K562 (cell line): ENCODE data around the gene VSIG10L. TPM values are rescaled to one million over a fixed set of nuclear protein-coding genes. Genes with fewer than 3 reads are reported as not detected.

ENCODE experiments used
- ATAC-seq: fragments of 200-7000 bp; cut with Tn5 transposase; 3 replicates; pipeline ENCODE4 v1.9.1; 2020; ENCODE audit warnings: moderate library complexity
- BruUV-seq: library from RNA; stranded (reverse); fragments of 400-500 nt; replicated peaks from 2 replicates; lab custom pipeline; 2021; lab: Mats Ljungman, UMichigan
- CTCF ChIA-PET: fragments of 300-600 bp; formaldehyde crosslinking; extraction: SDS; loops from one replicate; lab custom pipeline; 2021; ENCODE audit warnings: low intra/inter-chr PET ratio; lab: Yijun Ruan, JAX
- POLR2A ChIA-PET: fragments of 300-600, 350-650 bp; sonication (Branson Sonifier 250); formaldehyde crosslinking; extraction: SDS; loops from one replicate; lab custom pipeline; 2021; ENCODE audit warnings: antibody characterized with exemption, inconsistent platforms; lab: Yijun Ruan, JAX
- DNase-seq, 4 experiments: peaks; one replicate each; pipeline versions ENCODE4 v3.0.0 to v3.0.0-alpha.2; 2011 to 2018; ENCODE audit warnings: low spot score in 3 of 4, mixed read lengths in 3 of 4; ENCODE audit errors: extremely low read depth in 1 of 4
- FAIRE-seq: peaks from 2 replicates; lab custom pipeline; 2011; peaks lifted over from hg19 to GRCh38; lab: Jason Lieb, UNC
- H2AFZ ChIP-seq: 2 replicates; pipeline ENCODE4 v1.6.0; 2011; ENCODE audit warnings: low read depth, low read length, control low read depth, inconsistent platforms
- H3K27ac ChIP-seq: fragments of 200-600 bp; 3 replicates; pipeline ENCODE4 v1.8.0; 2011; ENCODE audit warnings: low read depth, mild to moderate bottlenecking, control low read depth, inconsistent platforms, low read length, moderate library complexity, mixed read lengths; ENCODE audit errors: extremely low read depth
- H3K27me3 ChIP-seq, 2 experiments: fragments of 300-600 bp in 1 of 2; 2 replicates in 1 of 2; 3 replicates in 1 of 2; pipeline versions ENCODE4 v1.6.0 to v1.8.0; 2011; ENCODE audit warnings: inconsistent platforms in 2 of 2, low read length in 2 of 2, mild to moderate bottlenecking in 1 of 2, mixed read lengths in 1 of 2, moderate library complexity in 1 of 2; ENCODE audit not compliant: control insufficient read depth in 2 of 2, insufficient read depth in 2 of 2
- H3K36me3 ChIP-seq: fragments of 300-600 bp; 3 replicates; pipeline ENCODE4 v1.8.0; 2011; ENCODE audit warnings: mild to moderate bottlenecking, low read length, inconsistent platforms; ENCODE audit not compliant: control insufficient read depth, insufficient read depth
- H3K4me1 ChIP-seq, 2 experiments: fragments of 200-600 bp in 1 of 2; replicated peaks in 1 of 2; 2 replicates in 1 of 2; 3 replicates in 1 of 2; pipeline versions ENCODE4 v1.5.1 to v1.8.0; 2011; ENCODE audit warnings: inconsistent platforms in 2 of 2, low read length in 2 of 2, mild to moderate bottlenecking in 1 of 2, mixed read lengths in 1 of 2, moderate library complexity in 1 of 2; ENCODE audit not compliant: control insufficient read depth in 2 of 2, insufficient read depth in 2 of 2
- H3K4me2 ChIP-seq: 2 replicates; pipeline ENCODE4 v1.6.1; 2011; ENCODE audit warnings: low read length, control low read depth, inconsistent platforms, mixed read lengths; ENCODE audit not compliant: insufficient read depth
- H3K4me3 ChIP-seq: fragments of 200-600 bp; sonication (generic), shearing (Covaris generic); 2 replicates; pipeline ENCODE4 v1.5.1; 2016; ENCODE audit warnings: control low read depth, inconsistent platforms
- H3K79me2 ChIP-seq: fragments of 200-600 bp; 3 replicates; pipeline ENCODE4 v1.8.0; 2011; ENCODE audit warnings: low read length, inconsistent platforms; ENCODE audit not compliant: control insufficient read depth, insufficient read depth
- H3K9ac ChIP-seq, 2 experiments: 2 replicates each; pipeline versions ENCODE4 v1.6.0 to v1.6.1; 2011; ENCODE audit warnings: low read depth in 2 of 2, low read length in 2 of 2, control low read depth in 1 of 2, inconsistent platforms in 1 of 2, mild to moderate bottlenecking in 1 of 2, mixed read lengths in 1 of 2; ENCODE audit not compliant: insufficient read depth in 1 of 2
- H3K9me1 ChIP-seq: one replicate; pipeline ENCODE4 v1.6.0; 2011; ENCODE audit warnings: inconsistent platforms, mild to moderate bottlenecking, low read length, moderate library complexity; ENCODE audit not compliant: control insufficient read depth, insufficient read depth
- H3K9me3 ChIP-seq: replicated peaks from 2 replicates; pipeline ENCODE4 v1.5.1; 2011; ENCODE audit warnings: low read depth, low read length, inconsistent platforms; ENCODE audit not compliant: control insufficient read depth, insufficient read depth
- H4K20me1 ChIP-seq: replicated peaks from 2 replicates; pipeline ENCODE4 v1.6.1; 2011; ENCODE audit warnings: low read length, inconsistent platforms, mixed read lengths; ENCODE audit not compliant: control insufficient read depth, insufficient read depth
- E2F4 ChIP-seq: sonication (generic); formaldehyde crosslinking; IDR thresholded peaks from 2 replicates; pipeline ENCODE4 v1.8.0; 2022; ENCODE audit warnings: mild to moderate bottlenecking, low read depth, missing genetic modification reagents
- FIP1L1 ChIP-seq: fragments of 200-400 bp; formaldehyde crosslinking; IDR thresholded peaks from 2 replicates; pipeline ENCODE4 v1.6.1; 2018; ENCODE audit warnings: mild to moderate bottlenecking, low read depth, low read length; ENCODE audit not compliant: poor library complexity, severe bottlenecking
- ILF3 ChIP-seq: fragments of 450-650 bp; IDR thresholded peaks from 2 replicates; pipeline ENCODE4 v1.6.1; 2018; ENCODE audit warnings: antibody characterized with exemption, mild to moderate bottlenecking, moderate library complexity, borderline replicate concordance
- L3MBTL2 ChIP-seq: fragments of 450-650 bp; IDR thresholded peaks from 2 replicates; pipeline ENCODE4 v1.6.1; 2016; ENCODE audit warnings: mild to moderate bottlenecking, moderate library complexity
- MEF2A ChIP-seq: IDR thresholded peaks from 2 replicates; pipeline ENCODE4 v1.6.1; 2011; ENCODE audit warnings: low read depth, mild to moderate bottlenecking, low read length, moderate library complexity; ENCODE audit not compliant: control insufficient read depth
- TFE3 ChIP-seq: fragments of 450-650 bp; formaldehyde crosslinking; IDR thresholded peaks from 2 replicates; pipeline ENCODE4 v1.4.0; 2020; ENCODE audit warnings: mild to moderate bottlenecking, mixed read lengths
- ZNF3 ChIP-seq: fragments of 250-450 bp; sonication (Bioruptor Pico); IDR thresholded peaks from 2 replicates; pipeline ENCODE4 v1.5.0; 2021; ENCODE audit warnings: mild to moderate bottlenecking, moderate library complexity
- ZNF436 ChIP-seq: fragments of 250-450, 450-650 bp; sonication (Bioruptor Pico); formaldehyde crosslinking; IDR thresholded peaks from 2 replicates; pipeline ENCODE4 v1.7.0; 2020; ENCODE audit warnings: mild to moderate bottlenecking
- ZNF766 ChIP-seq: fragments of 200-800 bp; sonication (Bioruptor generic); conservative IDR thresholded peaks from 2 replicates; pipeline ENCODE4 v1.6.1; 2016; ENCODE audit warnings: missing genetic modification characterization, missing compliant biosample characterization
- WGBS: fragments of 100-300 bp; shearing (Covaris generic); methylation state at CpG from one replicate; pipeline ENCODE4 v1.1.6; 2016; ENCODE audit warnings: low coverage, mixed read lengths; ENCODE audit not compliant: insufficient coverage; ENCODE audit errors: missing lambda C conversion rate; 5-methylcytosine and 5-hydroxymethylcytosine counted together
- in situ Hi-C: fragments of 300-500 bp; cut with MboI; formaldehyde crosslinking; loops from 4 replicates; pipeline ENCODE4 v1.15.0; 2018; ENCODE audit warnings: inconsistent platforms, mixed read lengths
- intact Hi-C: fragments of 100-400 bp; cut with micrococcal nuclease; formaldehyde crosslinking; loops from 2 replicates; pipeline ENCODE4 v1.14.2; 2022
- polyA plus RNA-seq, 8 experiments: library from polyadenylated mRNA; depleted of rRNA in 4 of 8; stranded (reverse) in 5 of 8; unstranded in 3 of 8; fragments of >200 nt; fragmentation: Nextera tagmentation in 2 of 8; fragmentation: Illumina TruSeq in 1 of 8; extraction: Ambion mirVana in 2 of 8; extraction: Trizol in 1 of 8; gene quantifications; 2 replicates each; pipeline versions ENCODE4 v1.2.1 to v1.2.3, GENCODE V29; 2011 to 2014; ENCODE audit warnings: inconsistent platforms in 1 of 8, missing spikeins in 1 of 8
- total RNA-seq, 7 experiments: library from RNA; depleted of rRNA in 6 of 7; stranded (reverse); fragments of >200 nt in 6 of 7; fragmentation: Illumina TruSeq in 2 of 7; extraction: Trizol in 2 of 7; gene quantifications; 2 replicates each; pipeline versions ENCODE4 v1.2.1 to v1.2.3, GENCODE V29; 2011 to 2021; ENCODE audit warnings: low replicate concordance in 1 of 7
- TF ChIP-seq, protein P1 (sequence below), 2 experiments: fragments of 450-650 bp; IDR thresholded peaks; 2 replicates each; pipeline ENCODE4 v1.6.1; 2016; ENCODE audit warnings: mild to moderate bottlenecking in 2 of 2, borderline replicate concordance in 1 of 2, low read depth in 1 of 2, moderate library complexity in 1 of 2

The VSIG10L gene
- total and polyA plus RNA-seq, 9 of the 15 experiments (the other 6 are each of a cell fraction or from before 2014, with no cell fraction given): 1.1 to 7.6 (median 2.2) TPM

GRCh38 chr19:51285682-51286081 lies 56.3 kb downstream of the VSIG10L start (continued):
- no peak for TF ChIP-seq ZNF766 (CRISPR knock-in tag)
- no peak for TF ChIP-seq MEF2A
- TF ChIP-seq E2F4 (CRISPR knock-in tag): no peak
- no peak for TF ChIP-seq ZNF436

- Histone ChIP-seq H3K36me3 (no peaks in the 10 kb centered on the region), H3K27ac (no peak overlapping the region), H3K4me2 (no peak overlapping the region), H3K9me3 (no peaks in the 10 kb centered on the region), H3K4me3 (no peak overlapping the region), H3K4me1 (no peaks in the 10 kb centered on the region), H3K79me2 (no peaks in the 10 kb centered on the region), H4K20me1 (no peaks in the 10 kb centered on the region), H2AFZ (no peak overlapping the region), H3K27me3 (peaks cover 5 to 24% of the 10 kb centered on the region in 2 experiments; a peak in 3 of 5 replicates), H3K9ac (no peak overlapping the region), H3K9me1 (no peaks in the 10 kb centered on the region)
- BruUV-seq: no TSS peak
- intact Hi-C loops: no loop called here
- WGBS: 0% methylated on average over 4 of the region's 4 CpGs
- no peak for FAIRE-seq
- ChIA-PET CTCF (no interaction called here), POLR2A (interaction anchor here (0.7 to 1.7 kb wide), 2 partner anchors 10 to 84 kb away, joined by 3 to 4 read pairs; no protein-coding TSS in a partner anchor)
- in situ Hi-C loops: no loop called here
- no peak for ATAC-seq
- DNase-seq: no peak
- TF ChIP-seq L3MBTL2: no peak
- TF ChIP-seq FIP1L1: no peak
- no peak for TF ChIP-seq TFE3 (CRISPR knock-in tag)
- no peak for TF ChIP-seq ZNF3 (CRISPR knock-in tag)
- TF ChIP-seq, protein P1, sequence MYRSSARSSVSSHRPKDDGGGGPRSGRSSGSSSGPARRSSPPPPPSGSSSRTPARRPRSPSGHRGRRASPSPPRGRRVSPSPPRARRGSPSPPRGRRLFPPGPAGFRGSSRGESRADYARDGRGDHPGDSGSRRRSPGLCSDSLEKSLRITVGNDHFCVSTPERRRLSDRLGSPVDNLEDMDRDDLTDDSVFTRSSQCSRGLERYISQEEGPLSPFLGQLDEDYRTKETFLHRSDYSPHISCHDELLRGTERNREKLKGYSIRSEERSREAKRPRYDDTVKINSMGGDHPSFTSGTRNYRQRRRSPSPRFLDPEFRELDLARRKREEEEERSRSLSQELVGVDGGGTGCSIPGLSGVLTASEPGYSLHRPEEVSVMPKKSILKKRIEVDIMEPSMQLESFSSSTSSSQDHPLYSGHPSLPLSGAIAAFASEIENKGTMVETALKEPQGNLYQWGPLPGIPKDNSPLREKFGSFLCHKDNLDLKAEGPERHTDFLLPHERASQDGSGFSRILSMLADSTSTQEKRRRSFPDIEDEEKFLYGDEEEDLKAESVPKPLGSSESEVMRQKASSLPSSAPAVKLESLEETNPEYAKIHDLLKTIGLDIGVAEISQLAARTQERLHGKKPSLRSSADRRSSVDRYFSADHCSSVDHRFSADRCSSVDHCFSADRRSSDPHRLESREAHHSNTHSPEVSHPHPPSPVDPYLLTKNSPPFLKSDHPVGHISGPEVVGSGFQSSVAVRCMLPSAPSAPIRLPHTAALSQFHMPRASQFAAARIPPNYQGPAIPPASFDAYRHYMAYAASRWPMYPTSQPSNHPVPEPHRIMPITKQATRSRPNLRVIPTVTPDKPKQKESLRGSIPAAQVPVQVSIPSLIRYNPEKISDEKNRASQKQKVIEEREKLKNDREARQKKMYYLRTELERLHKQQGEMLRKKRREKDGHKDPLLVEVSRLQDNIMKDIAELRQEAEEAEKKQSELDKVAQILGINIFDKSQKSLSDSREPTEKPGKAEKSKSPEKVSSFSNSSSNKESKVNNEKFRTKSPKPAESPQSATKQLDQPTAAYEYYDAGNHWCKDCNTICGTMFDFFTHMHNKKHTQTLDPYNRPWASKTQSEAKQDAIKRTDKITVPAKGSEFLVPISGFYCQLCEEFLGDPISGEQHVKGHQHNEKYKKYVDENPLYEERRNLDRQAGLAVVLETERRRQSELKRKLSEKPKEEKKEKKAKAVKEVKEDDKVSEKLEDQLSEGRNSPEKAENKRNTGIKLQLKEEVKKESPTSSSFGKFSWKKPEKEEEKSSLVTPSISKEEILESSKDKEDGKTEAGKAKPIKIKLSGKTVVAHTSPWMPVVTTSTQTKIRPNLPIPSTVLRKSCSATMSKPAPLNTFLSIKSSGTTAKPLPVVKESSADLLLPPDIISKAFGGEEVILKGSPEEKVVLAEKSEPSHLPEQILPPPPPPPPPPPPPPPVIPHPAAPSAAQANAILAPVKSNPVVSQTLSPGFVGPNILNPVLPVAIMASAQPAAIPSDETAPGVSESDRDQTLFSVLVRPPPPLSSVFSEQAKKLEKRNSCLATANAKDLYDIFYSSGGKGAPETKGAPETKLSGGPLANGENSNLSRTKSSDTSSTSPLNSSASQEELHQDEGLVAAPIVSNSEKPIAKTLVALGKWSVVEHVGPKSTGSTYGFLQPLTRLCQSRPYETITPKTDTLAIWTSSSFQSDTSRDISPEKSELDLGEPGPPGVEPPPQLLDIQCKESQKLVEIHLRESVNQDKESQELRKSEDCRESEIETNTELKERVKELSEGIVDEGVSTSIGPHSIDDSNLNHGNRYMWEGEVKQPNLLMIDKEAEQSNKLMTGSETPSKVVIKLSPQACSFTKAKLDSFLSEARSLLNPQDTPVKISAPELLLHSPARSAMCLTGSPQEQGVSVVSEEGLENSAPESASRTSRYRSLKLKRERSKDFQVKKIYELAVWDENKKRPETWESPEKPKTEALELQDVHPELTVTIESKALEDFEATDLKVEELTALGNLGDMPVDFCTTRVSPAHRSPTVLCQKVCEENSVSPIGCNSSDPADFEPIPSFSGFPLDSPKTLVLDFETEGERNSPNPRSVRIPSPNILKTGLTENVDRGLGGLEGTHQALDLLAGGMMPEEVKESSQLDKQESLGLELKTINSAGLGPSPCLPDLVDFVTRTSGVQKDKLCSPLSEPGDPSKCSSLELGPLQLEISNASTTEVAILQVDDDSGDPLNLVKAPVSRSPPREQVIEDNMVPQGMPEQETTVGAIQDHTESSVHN (IDR thresholded peaks at IDR 0.05; ENCODE audit: borderline replicate concordance in 1 of 2, low read depth in 1 of 2): no peak
- TF ChIP-seq ILF3: no peak
These were observed 59.6 kb downstream of the VSIG10L start for GRCh38 chr19:51282335-51282734.
